ENCODE results near the gene CSF2. TPM values are rescaled to one million over a fixed set of nuclear protein-coding genes. Genes with fewer than 3 reads are reported as not detected.

Gene CSF2
- total RNA-seq, 1 donor from 2014 or later: not detected

DNA sequence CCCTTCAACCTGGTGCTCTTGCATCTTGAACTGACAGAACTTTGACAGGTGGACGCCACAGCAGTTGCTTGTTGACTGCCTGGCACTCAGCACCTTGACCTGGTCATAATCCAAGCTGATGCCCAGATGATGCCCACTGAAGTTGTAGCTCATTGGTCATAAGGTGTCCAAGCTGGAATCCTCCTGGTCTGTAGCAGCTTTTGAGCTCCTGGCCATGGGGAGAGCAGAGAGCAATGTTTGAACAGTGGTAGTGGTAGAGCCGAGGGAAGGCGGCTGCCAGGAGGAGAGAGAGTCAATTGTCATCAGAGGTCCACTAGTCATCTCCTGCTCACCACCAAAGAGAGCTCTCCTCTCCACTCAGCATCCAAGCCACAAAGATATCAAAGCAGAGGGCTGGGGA, 23.3 kb downstream of the CSF2 start:
- Mint-ChIP-seq H3K4me1 (ENCODE audit: low read depth) (peaks cover 23% of the 10 kb centered on the region), H3K36me3 (ENCODE audit: low read depth) (no peaks in the 10 kb centered on the region), H3K9me3 (ENCODE audit: low read depth) (no peaks in the 10 kb centered on the region), H3K27ac (ENCODE audit: unreplicated experiment) (no peak overlapping the region), H3K4me3 (ENCODE audit: unreplicated experiment) (no peak overlapping the region), H3K27me3 (ENCODE audit: low read depth) (no peaks in the 10 kb centered on the region)
- TF ChIP-seq, protein P1, sequence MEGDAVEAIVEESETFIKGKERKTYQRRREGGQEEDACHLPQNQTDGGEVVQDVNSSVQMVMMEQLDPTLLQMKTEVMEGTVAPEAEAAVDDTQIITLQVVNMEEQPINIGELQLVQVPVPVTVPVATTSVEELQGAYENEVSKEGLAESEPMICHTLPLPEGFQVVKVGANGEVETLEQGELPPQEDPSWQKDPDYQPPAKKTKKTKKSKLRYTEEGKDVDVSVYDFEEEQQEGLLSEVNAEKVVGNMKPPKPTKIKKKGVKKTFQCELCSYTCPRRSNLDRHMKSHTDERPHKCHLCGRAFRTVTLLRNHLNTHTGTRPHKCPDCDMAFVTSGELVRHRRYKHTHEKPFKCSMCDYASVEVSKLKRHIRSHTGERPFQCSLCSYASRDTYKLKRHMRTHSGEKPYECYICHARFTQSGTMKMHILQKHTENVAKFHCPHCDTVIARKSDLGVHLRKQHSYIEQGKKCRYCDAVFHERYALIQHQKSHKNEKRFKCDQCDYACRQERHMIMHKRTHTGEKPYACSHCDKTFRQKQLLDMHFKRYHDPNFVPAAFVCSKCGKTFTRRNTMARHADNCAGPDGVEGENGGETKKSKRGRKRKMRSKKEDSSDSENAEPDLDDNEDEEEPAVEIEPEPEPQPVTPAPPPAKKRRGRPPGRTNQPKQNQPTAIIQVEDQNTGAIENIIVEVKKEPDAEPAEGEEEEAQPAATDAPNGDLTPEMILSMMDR (IDR thresholded peaks at IDR 0.05): no peak
- no peak for DNase-seq (ENCODE audit: low spot score)

DNA sequence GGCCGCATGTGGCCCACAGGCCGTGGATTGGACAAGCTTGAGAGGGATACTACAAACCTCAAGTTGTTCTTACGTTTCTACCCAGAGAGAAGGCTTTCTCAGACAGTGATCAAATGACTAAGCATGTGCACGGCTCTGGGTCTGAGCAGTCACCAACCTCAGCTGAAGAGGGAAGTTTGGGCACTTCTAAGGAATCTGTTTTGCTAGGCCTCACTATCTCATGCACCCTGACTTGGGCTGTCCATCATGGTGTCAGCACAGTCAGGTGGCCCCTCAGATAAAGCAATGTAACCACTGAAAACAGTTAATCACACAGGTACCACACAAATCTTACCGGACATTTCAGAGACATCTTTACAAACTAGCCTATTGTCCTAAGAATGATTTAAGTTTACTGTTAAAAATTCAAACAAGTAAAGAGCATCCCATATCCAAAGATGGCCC, 24.6 kb downstream of the CSF2 start:
- TF ChIP-seq, protein P1 (IDR thresholded peaks at IDR 0.05): no peak
- no peak for DNase-seq (ENCODE audit: low spot score)
- H3K4me3 Mint-ChIP-seq (ENCODE audit: unreplicated experiment): no peak overlapping the region
- H3K27ac Mint-ChIP-seq (ENCODE audit: unreplicated experiment): peak overlapping the region; percentile 38
- no peaks in the 10 kb centered on the region for H3K36me3 Mint-ChIP-seq (ENCODE audit: low read depth)
- H3K27me3 Mint-ChIP-seq (ENCODE audit: low read depth): no peaks in the 10 kb centered on the region
- no peaks in the 10 kb centered on the region for H3K9me3 Mint-ChIP-seq (ENCODE audit: low read depth)
- H3K4me1 Mint-ChIP-seq (ENCODE audit: low read depth): peaks cover 32% of the 10 kb centered on the region

GRCh38 chr5:132098621-132099020, 25.0 kb downstream of the CSF2 start:
- no peaks in the 10 kb centered on the region for H3K36me3 Mint-ChIP-seq (ENCODE audit: low read depth)
- H3K9me3 Mint-ChIP-seq (ENCODE audit: low read depth): no peaks in the 10 kb centered on the region
- H3K27me3 Mint-ChIP-seq (ENCODE audit: low read depth): no peaks in the 10 kb centered on the region
- H3K27ac Mint-ChIP-seq (ENCODE audit: unreplicated experiment): no peak overlapping the region
- no peak overlapping the region for H3K4me3 Mint-ChIP-seq (ENCODE audit: unreplicated experiment)
- H3K4me1 Mint-ChIP-seq (ENCODE audit: low read depth): peaks cover 36% of the 10 kb centered on the region
- DNase-seq (ENCODE audit: low spot score): no peak
- TF ChIP-seq, protein P1 (IDR thresholded peaks at IDR 0.05): no peak

DNA sequence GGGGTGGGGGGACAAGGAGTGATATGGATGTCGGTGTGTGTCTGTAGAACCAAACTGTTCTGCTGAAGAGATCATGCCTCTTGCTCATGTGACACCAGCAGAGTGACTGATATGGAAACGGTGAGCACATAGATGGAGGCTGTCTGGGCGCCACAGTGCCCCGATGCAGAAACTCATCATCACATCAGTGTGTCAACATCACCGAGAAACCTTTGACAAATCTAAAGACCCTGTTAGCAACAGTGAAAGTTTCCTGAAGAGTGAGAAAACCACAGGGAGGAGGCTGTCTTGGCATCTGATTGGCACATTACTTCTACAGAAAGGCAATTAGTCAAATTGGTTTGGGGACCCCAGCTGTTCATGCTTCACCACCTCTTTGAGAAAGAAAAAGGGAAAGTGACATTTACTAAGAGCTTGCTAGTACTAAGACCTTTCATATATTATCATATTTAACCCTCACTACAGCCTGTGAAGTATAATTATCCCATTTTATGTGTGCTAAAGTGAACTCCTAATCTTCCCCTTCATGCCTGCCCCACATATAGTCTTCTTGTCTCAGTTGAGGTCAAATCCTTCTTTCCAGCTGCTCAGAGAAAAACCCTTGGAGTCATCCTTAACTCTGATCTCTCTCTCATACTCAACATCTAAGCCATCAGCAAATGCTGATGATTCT, 25.6 kb downstream of the CSF2 start:
- Mint-ChIP-seq H3K27ac (ENCODE audit: unreplicated experiment) (no peak overlapping the region), H3K9me3 (ENCODE audit: low read depth) (no peaks in the 10 kb centered on the region), H3K4me1 (ENCODE audit: low read depth) (peaks cover 37% of the 10 kb centered on the region), H3K4me3 (ENCODE audit: unreplicated experiment) (no peak overlapping the region), H3K27me3 (ENCODE audit: low read depth) (no peaks in the 10 kb centered on the region), H3K36me3 (ENCODE audit: low read depth) (no peaks in the 10 kb centered on the region)
- no peak for DNase-seq (ENCODE audit: low spot score)
- TF ChIP-seq, protein P1 (IDR thresholded peaks at IDR 0.05): no peak

DNA sequence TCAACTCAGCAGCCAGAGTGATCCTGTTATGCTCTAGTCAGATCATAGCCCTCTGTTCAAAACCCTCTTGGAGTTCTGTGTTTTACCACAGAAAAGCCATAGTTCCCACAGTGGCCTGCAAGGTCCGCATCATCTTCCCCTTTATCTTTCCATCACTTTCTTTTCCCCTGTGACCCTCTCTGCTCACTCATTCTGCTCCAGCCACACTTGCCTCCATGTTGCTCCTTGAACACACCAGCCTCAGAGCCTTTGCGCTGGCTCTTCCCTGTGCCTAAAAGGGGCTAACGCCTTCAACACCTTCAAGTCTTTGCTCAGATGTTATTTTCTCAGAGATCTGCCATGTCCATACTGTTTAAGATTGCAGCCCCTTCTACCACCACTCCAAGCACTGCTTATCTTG, 26.3 kb downstream of the CSF2 start:
- Mint-ChIP-seq H3K9me3 (ENCODE audit: low read depth) (no peaks in the 10 kb centered on the region), H3K4me3 (ENCODE audit: unreplicated experiment) (no peak overlapping the region), H3K4me1 (ENCODE audit: low read depth) (peaks cover 37% of the 10 kb centered on the region), H3K36me3 (ENCODE audit: low read depth) (no peaks in the 10 kb centered on the region), H3K27ac (ENCODE audit: unreplicated experiment) (no peak overlapping the region), H3K27me3 (ENCODE audit: low read depth) (no peaks in the 10 kb centered on the region)
- DNase-seq (ENCODE audit: low spot score): no peak
- TF ChIP-seq, protein P1 (IDR thresholded peaks at IDR 0.05): no peak

Data from chondrocyte (in vitro differentiated cells).